K562 (cell line): Measurements from ENCODE around the gene PDLIM4. TPM values are rescaled to one million over a fixed set of nuclear protein-coding genes. Genes with fewer than 3 reads are reported as not detected.
A peak's percentile ranks its signal among the peaks of the same experiment; 100 is the strongest.

Source experiments
- BRD4 ChIP-seq: fragments of 200-600 bp; sonication (generic); IDR thresholded peaks from 2 replicates; pipeline ENCODE4 v1.6.1; 2017; ENCODE audit warnings: inconsistent platforms
- CTCF ChIP-seq, 3 experiments: IDR thresholded peaks in 2 of 3; conservative IDR thresholded peaks in 1 of 3; 2 replicates each; pipeline ENCODE4 v1.5.1; 2011 to 2012; ENCODE audit warnings: low read length in 3 of 3, mild to moderate bottlenecking in 3 of 3, control low read depth in 2 of 3, improper control_type of control experiment in 1 of 3, inconsistent platforms in 1 of 3, low read depth in 1 of 3, mixed read lengths in 1 of 3, moderate library complexity in 1 of 3; ENCODE audit not compliant: insufficient read depth in 2 of 3
- PRDM10 ChIP-seq: fragments of 450-650 bp; IDR thresholded peaks from 2 replicates; pipeline ENCODE4 v1.6.1; 2018; ENCODE audit not compliant: partially characterized antibody
- polyA plus RNA-seq, 8 experiments: library from polyadenylated mRNA; depleted of rRNA in 4 of 8; stranded (reverse) in 5 of 8; unstranded in 3 of 8; fragments of >200 nt; fragmentation: Nextera tagmentation in 2 of 8; fragmentation: Illumina TruSeq in 1 of 8; extraction: Ambion mirVana in 2 of 8; extraction: Trizol in 1 of 8; gene quantifications; 2 replicates each; pipeline versions ENCODE4 v1.2.1 to v1.2.3, GENCODE V29; 2011 to 2014; ENCODE audit warnings: inconsistent platforms in 1 of 8, missing spikeins in 1 of 8
- total RNA-seq, 7 experiments: library from RNA; depleted of rRNA in 6 of 7; stranded (reverse); fragments of >200 nt in 6 of 7; fragmentation: Illumina TruSeq in 2 of 7; extraction: Trizol in 2 of 7; gene quantifications; 2 replicates each; pipeline versions ENCODE4 v1.2.1 to v1.2.3, GENCODE V29; 2011 to 2021; ENCODE audit warnings: low replicate concordance in 1 of 7

PDLIM4 gene
- total and polyA plus RNA-seq, 9 of the 15 experiments (the other 6 are each of a cell fraction or from before 2014, with no cell fraction given), result 0.28 to 32.8 (median 13.1) TPM

GRCh38 chr5:132295505-132296411 is 38.3 kb downstream of the PDLIM4 start (continued):
- TF ChIP-seq PRDM10, result peak; percentile 3
- TF ChIP-seq BRD4, result no peak
- TF ChIP-seq CTCF (IDR thresholded peaks at IDR 0.05 in 2 of 3, conservative IDR thresholded peaks at IDR 0.05 in 1 of 3; ENCODE audit: insufficient read depth in 2 of 3, low read depth in 1 of 3, low read length in 3 of 3), result no peak
